GM12878 (cell line): ENCODE results near the gene ZNF507. TPM values are rescaled to one million over a fixed set of nuclear protein-coding genes. Genes with fewer than 3 reads are reported as not detected.

Experiments used
- ATAC-seq: fragments of 200-7000 bp; cut with Tn5 transposase; 3 replicates; pipeline ENCODE4 v1.9.1; 2020; ENCODE audit warnings: mild to moderate bottlenecking, moderate library complexity
- BruUV-seq: library from RNA; stranded (reverse); fragments of 400-500 nt; replicated peaks from 2 replicates; lab custom pipeline; 2021; lab: Mats Ljungman, UMichigan
- CTCF ChIA-PET: fragments of 300-600 bp; sonication (Branson Sonifier 250); formaldehyde crosslinking; extraction: SDS; loops from one replicate; lab custom pipeline; 2021; ENCODE audit warnings: inconsistent platforms; lab: Yijun Ruan, JAX
- POLR2A ChIA-PET: fragments of 350-600 bp; formaldehyde crosslinking; extraction: SDS; loops from one replicate; lab custom pipeline; 2021; ENCODE audit warnings: inconsistent platforms; lab: Charles Lee
- RAD21 ChIA-PET: fragments of 300-600 bp; sonication (Branson Sonifier 250); formaldehyde crosslinking; loops from one replicate; lab custom pipeline; 2023; ENCODE audit warnings: antibody characterized with exemption; ENCODE audit not compliant: unreplicated experiment; lab: Charles Lee
- SMC1A ChIA-PET: fragments of 300-600 bp; sonication (Branson Sonifier 250); formaldehyde crosslinking; loops from one replicate; lab custom pipeline; 2023; ENCODE audit not compliant: unreplicated experiment, uncharacterized antibody; lab: Charles Lee
- DNase-seq: peaks from one replicate; pipeline ENCODE4 v3.0.0-alpha.2; 2011; ENCODE audit warnings: low read depth, low spot score
- FAIRE-seq: peaks from 3 replicates; lab custom pipeline; 2011; peaks lifted over from hg19 to GRCh38; lab: Jason Lieb, UNC
- H2AFZ ChIP-seq: 2 replicates; pipeline ENCODE4 v1.6.0; 2011; ENCODE audit warnings: low read depth, low read length, control low read depth; ENCODE audit not compliant: control insufficient read depth
- H3K27ac ChIP-seq: 2 replicates; pipeline ENCODE4 v1.5.1; 2011; ENCODE audit warnings: control low read depth; ENCODE audit not compliant: control insufficient read depth, insufficient read depth
- H3K27me3 ChIP-seq, 2 experiments: replicated peaks in 1 of 2; 2 replicates each; pipeline versions ENCODE4 v1.6.0 to v1.6.1; 2011; ENCODE audit warnings: low read length in 1 of 2; ENCODE audit not compliant: control insufficient read depth in 2 of 2, insufficient read depth in 2 of 2
- H3K36me3 ChIP-seq, 2 experiments: 2 replicates each; pipeline ENCODE4 v1.5.1; 2011; ENCODE audit warnings: low read length in 1 of 2; ENCODE audit not compliant: control insufficient read depth in 2 of 2, insufficient read depth in 2 of 2
- H3K4me1 ChIP-seq: 2 replicates; pipeline ENCODE4 v1.6.1; 2011; ENCODE audit warnings: mild to moderate bottlenecking, low read length, moderate library complexity, mixed read lengths; ENCODE audit not compliant: control insufficient read depth, insufficient read depth
- H3K4me2 ChIP-seq: 2 replicates; pipeline ENCODE4 v1.6.0; 2011; ENCODE audit warnings: control low read depth; ENCODE audit not compliant: control insufficient read depth, insufficient read depth
- H3K4me3 ChIP-seq: fragments of 200-600 bp; sonication (generic); 2 replicates; pipeline ENCODE4 v1.5.1; 2016
- H3K79me2 ChIP-seq: 2 replicates; pipeline ENCODE4 v1.6.0; 2011; ENCODE audit warnings: low read length; ENCODE audit not compliant: control insufficient read depth, insufficient read depth
- H3K9ac ChIP-seq: 2 replicates; pipeline ENCODE4 v1.8.0; 2011; ENCODE audit warnings: low read length, control low read depth, mixed read lengths; ENCODE audit not compliant: control insufficient read depth, insufficient read depth
- H3K9me3 ChIP-seq: replicated peaks from 3 replicates; pipeline ENCODE4 v1.5.1; 2011; ENCODE audit warnings: mild to moderate bottlenecking, low read length; ENCODE audit not compliant: control insufficient read depth, insufficient read depth
- H4K20me1 ChIP-seq: 2 replicates; pipeline ENCODE4 v1.6.0; 2011; ENCODE audit not compliant: control insufficient read depth, insufficient read depth
- BCL11A ChIP-seq: IDR thresholded peaks from 2 replicates; pipeline ENCODE4 v1.6.1; 2011; ENCODE audit warnings: low read depth, low read length
- CBX5 ChIP-seq: sonication (generic); IDR thresholded peaks from 2 replicates; pipeline ENCODE4 v1.6.1; 2016; ENCODE audit warnings: low read depth, moderate library complexity, mild to moderate bottlenecking, inconsistent platforms
- CHD2 ChIP-seq: IDR thresholded peaks from 2 replicates; pipeline ENCODE4 v1.6.1; 2011; ENCODE audit warnings: low read depth, low read length, improper control_type of control experiment, borderline replicate concordance
- CREM ChIP-seq: IDR thresholded peaks from 2 replicates; pipeline ENCODE4 v1.6.1; 2014; ENCODE audit warnings: antibody characterized with exemption, low read depth
- ETV6 ChIP-seq, 2 experiments: fragments of 450-650 bp in 1 of 2; IDR thresholded peaks in 1 of 2; conservative IDR thresholded peaks in 1 of 2; 2 replicates each; pipeline ENCODE4 v1.6.1; 2014; ENCODE audit warnings: antibody characterized with exemption in 1 of 2, borderline replicate concordance in 1 of 2, low read depth in 1 of 2, mild to moderate bottlenecking in 1 of 2, moderate library complexity in 1 of 2
- HDAC6 ChIP-seq: fragments of 200-600 bp; sonication (generic); IDR thresholded peaks from one replicate; pipeline ENCODE4 v1.8.0; 2017; ENCODE audit warnings: antibody characterized with exemption; ENCODE audit not compliant: unreplicated experiment
- HDGF ChIP-seq: fragments of 450-650 bp; IDR thresholded peaks from 2 replicates; pipeline ENCODE4 v1.6.1; 2016; ENCODE audit warnings: antibody characterized with exemption
- IKZF2 ChIP-seq, 2 experiments: fragments of 450-650 bp; IDR thresholded peaks; 2 replicates each; pipeline ENCODE4 v1.6.1; 2017; ENCODE audit warnings: mild to moderate bottlenecking in 2 of 2, moderate library complexity in 2 of 2
- MXI1 ChIP-seq: fragments of 150-350 bp; IDR thresholded peaks from 2 replicates; pipeline ENCODE4 v1.6.1; 2011; ENCODE audit warnings: low read depth, mild to moderate bottlenecking, inconsistent platforms, low read length, improper control_type of control experiment
- MYB ChIP-seq: fragments of 150-350 bp; IDR thresholded peaks from 2 replicates; pipeline ENCODE4 v1.6.1; 2014; ENCODE audit warnings: mild to moderate bottlenecking, low read depth, low read length, borderline replicate concordance
- NFYB ChIP-seq: IDR thresholded peaks from 2 replicates; pipeline ENCODE4 v1.6.1; 2011; ENCODE audit warnings: low read depth, mild to moderate bottlenecking, low read length, improper control_type of control experiment, moderate library complexity; ENCODE audit not compliant: insufficient read depth
- POLR2AphosphoS5 ChIP-seq: IDR thresholded peaks from 2 replicates; pipeline ENCODE4 v1.6.1; 2011; ENCODE audit warnings: mild to moderate bottlenecking, low read length, inconsistent platforms
- POU2F2 ChIP-seq: IDR thresholded peaks from 3 replicates; pipeline ENCODE4 v1.6.1; 2011; ENCODE audit warnings: low read depth, mild to moderate bottlenecking, low read length, borderline replicate concordance
- RAD51 ChIP-seq: fragments of 450-650 bp; IDR thresholded peaks from 2 replicates; pipeline ENCODE4 v1.6.1; 2016; ENCODE audit warnings: moderate library complexity, mild to moderate bottlenecking, inconsistent platforms
- SIX5 ChIP-seq: IDR thresholded peaks from 2 replicates; pipeline ENCODE4 v1.6.1; 2011; ENCODE audit warnings: mild to moderate bottlenecking, low read depth, low read length, moderate library complexity; ENCODE audit not compliant: severe bottlenecking
- SPI1 ChIP-seq: IDR thresholded peaks from 2 replicates; pipeline ENCODE4 v1.6.1; 2011; ENCODE audit warnings: low read depth, mild to moderate bottlenecking, low read length, moderate library complexity, borderline replicate concordance; ENCODE audit not compliant: insufficient read depth
- TBL1XR1 ChIP-seq: IDR thresholded peaks from 2 replicates; pipeline ENCODE4 v1.6.1; 2012; ENCODE audit warnings: low read depth, low read length, improper control_type of control experiment
- TCF3 ChIP-seq: IDR thresholded peaks from 2 replicates; pipeline ENCODE4 v1.6.1; 2012; ENCODE audit warnings: low read depth, mild to moderate bottlenecking, low read length, borderline replicate concordance; ENCODE audit not compliant: insufficient read depth
- WRNIP1 ChIP-seq: IDR thresholded peaks from 2 replicates; pipeline ENCODE4 v1.6.1; 2011; ENCODE audit warnings: low read depth, low read length, improper control_type of control experiment, borderline replicate concordance
- ZNF24 ChIP-seq: fragments of 450-650 bp; IDR thresholded peaks from 2 replicates; pipeline ENCODE4 v1.6.1; 2017; ENCODE audit warnings: antibody characterized with exemption, mild to moderate bottlenecking
- WGBS: methylation state at CpG from one replicate; pipeline ENCODE4 v1.1.6; 2016; ENCODE audit warnings: low lambda C conversion rate; ENCODE audit not compliant: insufficient replicate concordance, insufficient coverage; ENCODE audit errors: missing lambda C conversion rate; 5-methylcytosine and 5-hydroxymethylcytosine counted together
- in situ Hi-C: fragments of 300-500 bp; cut with MboI; formaldehyde crosslinking; loops from 9 replicates; pipeline ENCODE4 v1.14.3; 2018; ENCODE audit warnings: mixed read lengths
- intact Hi-C: fragments of 100-400 bp; cut with micrococcal nuclease; formaldehyde crosslinking; loops from one replicate; pipeline ENCODE4 v1.14.2; 2022; ENCODE audit not compliant: unreplicated experiment
- polyA plus RNA-seq, 11 experiments: library from polyadenylated mRNA; depleted of rRNA in 4 of 11; unstranded in 6 of 11; stranded (reverse) in 5 of 11; fragments of >200 nt; fragmentation: Nextera tagmentation in 4 of 11; fragmentation: Illumina TruSeq in 1 of 11; extraction: Ambion mirVana in 4 of 11; extraction: Trizol in 1 of 11; gene quantifications; 1 replicate in 1 of 11; 2 replicates in 10 of 11; pipeline versions ENCODE4 v1.2.1 to v1.2.3, GENCODE V29; 2011 to 2016; ENCODE audit warnings: inconsistent platforms in 2 of 11, missing spikeins in 2 of 11, low read depth in 1 of 11
- total RNA-seq, 4 experiments: library from RNA; depleted of rRNA in 3 of 4; stranded (reverse); fragments of >200 nt in 3 of 4; fragmentation: Illumina TruSeq in 1 of 4; extraction: Trizol in 1 of 4; gene quantifications; 2 replicates each; pipeline versions ENCODE4 v1.2.1 to v1.2.3, GENCODE V29; 2013 to 2021

The ZNF507 gene
- total and polyA plus RNA-seq, 10 of the 15 experiments (the other 5 are each of a cell fraction or from before 2014, with no cell fraction given) = 2.3 to 18.4 (median 10.1) TPM

GRCh38 chr19:32436692-32437091 is 91.3 kb downstream of the ZNF507 start:
- Histone ChIP-seq H3K36me3 (peaks cover 0 to 4% of the 10 kb centered on the region in 2 experiments; a peak in 1 of 4 replicates), H3K9me3 (no peaks in the 10 kb centered on the region), H3K79me2 (no peaks in the 10 kb centered on the region), H3K27me3 (no peaks in the 10 kb centered on the region), H3K9ac (no peak overlapping the region), H3K4me2 (no peak overlapping the region), H2AFZ (no peak overlapping the region), H3K4me3 (no peak overlapping the region), H3K27ac (no peak overlapping the region), H4K20me1 (no peaks in the 10 kb centered on the region), H3K4me1 (no peaks in the 10 kb centered on the region)
- no TSS peak for BruUV-seq
- DNase-seq (no peak), FAIRE-seq (no peak), ATAC-seq (no peak)
- POLR2A ChIA-PET = no interaction called here
- TF ChIP-seq CREM (no peak), MYB (no peak), CHD2 (no peak), POU2F2 (no peak), ETV6 (conservative IDR thresholded peaks at IDR 0.05 in 1 of 2, IDR thresholded peaks at IDR 0.05 in 1 of 2; ENCODE audit: borderline replicate concordance in 1 of 2, low read depth in 1 of 2) (no peak), MXI1 (no peak), SPI1 (no peak), TBL1XR1 (no peak), NFYB (no peak)
- CTCF ChIA-PET = no interaction called here
- intact Hi-C loops = no loop called here
- SMC1A ChIA-PET = no interaction called here
- WGBS = over 99% methylated on average over 6 of the region's 6 CpGs
- in situ Hi-C loops = no loop called here
- RAD21 ChIA-PET = no interaction called here

- Histone ChIP-seq H3K9me3 (no peaks in the 10 kb centered on the region), H3K27ac (no peak overlapping the region), H3K27me3 (no peaks in the 10 kb centered on the region), H3K9ac (no peak overlapping the region), H3K36me3 (peaks cover 0 to 4% of the 10 kb centered on the region in 2 experiments; a peak in 1 of 4 replicates), H3K79me2 (no peaks in the 10 kb centered on the region), H2AFZ (no peak overlapping the region), H3K4me3 (no peak overlapping the region), H3K4me1 (no peaks in the 10 kb centered on the region), H3K4me2 (no peak overlapping the region), H4K20me1 (no peaks in the 10 kb centered on the region)
- BruUV-seq = no TSS peak
- POLR2A ChIA-PET = no interaction called here
- DNase-seq (no peak), ATAC-seq (no peak), FAIRE-seq (no peak)
- 100% methylated on average over 1 of the region's 1 CpG for WGBS
- CTCF ChIA-PET = no interaction called here
- intact Hi-C loops = no loop called here
- SMC1A ChIA-PET = no interaction called here
- RAD21 ChIA-PET = no interaction called here
- in situ Hi-C loops = no loop called here
- no peak for TF ChIP-seq HDAC6
- TF ChIP-seq BCL11A = no peak
- no peak for TF ChIP-seq CBX5
- TF ChIP-seq ZNF24 = no peak
- TF ChIP-seq IKZF2 (IDR thresholded peaks at IDR 0.05) = no peak
- TF ChIP-seq TCF3 = no peak
- TF ChIP-seq HDGF = no peak
- no peak for TF ChIP-seq RAD51
- TF ChIP-seq WRNIP1 = no peak
- TF ChIP-seq POLR2AphosphoS5 = no peak
- TF ChIP-seq SIX5 = no peak
- TF ChIP-seq, all 136 proteins: peak for 0
These were observed 91.7 kb downstream of the ZNF507 start for GRCh38 chr19:32437096-32437495.
